Right renal pelvis (tissue), 4 donors: ENCODE results near the gene DOK6. TPM values are rescaled to one million over a fixed set of nuclear protein-coding genes. Genes with fewer than 3 reads are reported as not detected.
"Not testable (repeated sequence)": the region's sequence is repeated elsewhere in the genome, so short reads cannot be mapped to it uniquely, and the experiment has no call there.

Source experiments
- DNase-seq, 4 donors: peaks; one replicate each; pipeline ENCODE4 v3.0.0-alpha.2; 2013; ENCODE audit warnings: low read depth in 4 of 4, low spot score in 3 of 4, missing footprints in 1 of 4
- polyA plus RNA-seq, 4 donors: library from polyadenylated mRNA; unstranded; fragments of 120-200 nt; gene quantifications; one replicate each; pipeline ENCODE4 v1.2.1, GENCODE V29; 2013; ENCODE audit not compliant: insufficient read length in 4 of 4

DOK6 gene
- 10 to 100 TPM; 15.3 to 18.9 (median 18.0) TPM for polyA plus RNA-seq

DNA sequence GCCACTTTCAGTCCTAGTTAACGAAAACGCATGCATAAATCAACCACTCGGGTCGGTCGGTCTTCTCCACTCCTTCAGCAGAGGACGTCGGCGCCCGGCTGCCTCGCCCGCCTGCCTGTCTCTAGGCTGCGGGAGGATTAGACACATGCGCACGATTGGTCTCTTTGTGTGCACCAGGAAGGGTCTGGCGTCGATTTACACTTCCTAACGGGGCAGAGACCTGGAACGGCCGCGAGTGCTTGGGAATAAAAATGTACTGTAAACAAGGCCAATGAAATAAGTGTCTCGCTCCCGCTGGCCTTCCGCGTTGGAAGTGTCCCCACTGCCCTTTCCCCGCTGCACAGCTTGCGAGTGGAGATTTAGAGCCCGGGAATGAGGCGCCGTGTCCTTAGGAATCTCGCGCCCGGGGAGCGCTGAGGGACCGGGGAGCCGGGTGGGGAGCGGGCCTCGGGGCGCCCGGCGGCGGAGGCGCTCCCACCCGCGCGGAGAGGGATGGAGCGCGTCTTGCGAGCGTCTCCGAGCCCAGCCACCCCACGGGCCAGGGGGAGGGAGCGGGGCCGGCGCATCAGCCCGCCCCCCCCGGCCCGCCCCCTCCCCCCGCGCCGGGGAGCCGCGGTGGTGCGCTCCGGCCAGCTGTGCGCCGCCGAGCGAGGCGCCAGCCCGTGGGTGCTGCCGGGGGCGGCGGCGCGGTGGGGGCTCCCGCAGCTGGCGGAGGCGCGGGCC, at the start of gene DOK6:
Gene DOK6 (plus strand): TSS at position 636 of the 723 bp plus-strand sequence.
- DNase-seq = peak in 2 of 4 donors; percentile 65 to 70

DNA sequence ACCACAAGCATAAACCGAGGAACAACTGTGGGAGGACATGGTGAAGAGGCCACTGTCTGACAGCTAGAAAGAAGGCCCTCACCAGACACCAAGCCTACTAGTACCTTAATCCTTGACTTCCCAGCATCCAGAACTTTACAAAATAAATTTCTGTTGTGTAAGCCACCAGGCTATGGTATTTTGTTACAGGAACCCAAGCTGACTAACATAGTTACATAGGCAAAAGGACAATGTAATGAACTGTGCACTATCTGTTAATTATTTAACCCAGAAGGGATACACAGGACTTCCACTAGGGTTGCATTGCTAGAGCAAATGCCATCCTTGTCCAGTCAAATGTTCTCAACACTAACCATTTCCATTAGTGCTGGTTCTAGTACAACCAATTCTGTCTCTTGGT, 47.7 kb upstream of the DOK6 start:
- no peak for DNase-seq

DNA sequence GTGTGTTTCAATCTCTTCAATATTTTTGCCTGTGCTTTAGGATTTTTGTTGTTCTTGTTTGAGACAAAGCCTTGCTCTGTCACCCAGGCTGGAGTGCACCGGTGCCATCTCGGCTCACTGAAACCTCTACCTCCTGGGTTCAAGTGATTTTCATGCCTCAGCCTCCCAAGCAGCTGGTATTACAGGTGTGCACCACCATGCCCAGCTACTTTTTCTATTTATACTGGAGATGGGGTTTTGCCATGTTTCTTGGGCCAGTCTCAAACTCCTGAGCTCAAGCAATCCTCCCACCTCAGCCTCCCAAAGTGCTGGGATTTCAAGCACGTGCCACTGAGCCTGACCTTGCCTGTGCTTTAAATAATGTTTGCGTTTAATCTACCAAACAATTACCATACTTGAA, 43.1 kb upstream of the DOK6 start:
- DNase-seq = no peak

DNA sequence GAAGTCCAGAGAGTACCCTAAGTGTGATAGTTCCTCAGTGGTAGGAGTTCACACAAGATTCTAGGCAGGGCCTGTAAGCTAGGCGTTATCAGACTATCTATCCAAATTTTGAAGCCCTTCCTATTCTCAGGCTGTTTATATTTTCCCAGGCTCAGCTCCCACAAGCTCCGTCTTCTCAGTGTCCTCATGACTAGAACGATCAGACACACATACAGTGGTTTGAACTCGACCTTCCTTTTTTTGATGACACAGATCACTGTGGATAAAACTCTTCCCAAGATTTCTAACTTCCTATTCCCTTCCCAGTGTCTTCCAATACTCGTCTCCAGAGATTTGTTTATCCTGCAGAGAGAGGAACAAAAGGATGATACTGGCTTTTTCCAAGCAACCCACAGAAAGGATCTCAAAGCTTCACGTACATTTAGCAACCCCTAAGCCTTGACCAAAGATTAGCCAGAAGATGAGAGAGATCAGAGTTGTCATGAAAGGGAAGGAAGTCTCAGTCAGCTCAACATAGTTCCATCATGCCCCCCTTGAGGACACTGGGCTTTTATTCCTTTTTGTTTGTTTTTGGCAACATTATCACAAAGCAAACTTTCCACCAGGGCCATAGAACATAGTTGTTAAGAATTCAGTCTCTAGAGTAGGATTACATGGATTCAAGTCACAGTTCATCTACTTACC, 42.3 kb upstream of the DOK6 start:
- DNase-seq = no peak

DNA sequence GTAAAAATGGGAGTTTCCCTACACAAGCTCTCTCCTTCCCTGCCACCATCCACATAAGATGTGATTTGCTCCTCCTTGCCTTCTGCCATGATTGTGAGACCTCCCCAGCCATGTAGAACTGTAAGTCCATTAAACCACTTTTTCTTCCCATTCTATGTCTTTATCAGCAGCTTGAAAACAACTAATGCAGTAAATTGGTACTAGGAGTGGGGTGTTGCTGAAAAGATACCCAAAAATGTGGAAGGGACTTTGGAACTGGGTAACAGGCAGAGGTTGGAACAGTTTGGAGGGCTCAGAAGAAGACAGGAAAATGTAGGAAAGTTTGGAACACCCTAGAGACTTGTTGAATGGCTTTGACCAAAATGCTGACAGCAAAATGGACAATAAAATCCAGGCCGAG, 40.9 kb upstream of the DOK6 start:
- DNase-seq = not testable (repeated sequence)

DNA sequence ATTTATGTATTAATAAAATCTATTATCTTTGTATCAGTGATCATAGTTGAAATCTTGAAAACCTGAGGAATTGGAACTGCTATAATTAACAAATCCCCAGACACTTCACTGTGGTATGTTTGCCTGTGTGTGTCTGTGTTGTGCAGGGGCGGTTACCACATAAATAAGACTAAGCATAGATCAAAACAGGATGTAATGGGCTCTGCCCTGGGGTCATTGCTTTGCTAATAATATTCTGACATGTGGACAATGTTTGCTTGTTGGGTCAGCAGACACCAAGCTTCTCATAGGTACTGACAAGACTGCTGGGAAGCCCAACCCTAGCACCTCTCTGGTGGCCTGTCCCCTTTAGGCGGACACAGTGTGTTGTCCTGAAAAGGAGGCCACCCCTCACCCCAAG, 35.8 kb upstream of the DOK6 start:
- DNase-seq = no peak

DNA sequence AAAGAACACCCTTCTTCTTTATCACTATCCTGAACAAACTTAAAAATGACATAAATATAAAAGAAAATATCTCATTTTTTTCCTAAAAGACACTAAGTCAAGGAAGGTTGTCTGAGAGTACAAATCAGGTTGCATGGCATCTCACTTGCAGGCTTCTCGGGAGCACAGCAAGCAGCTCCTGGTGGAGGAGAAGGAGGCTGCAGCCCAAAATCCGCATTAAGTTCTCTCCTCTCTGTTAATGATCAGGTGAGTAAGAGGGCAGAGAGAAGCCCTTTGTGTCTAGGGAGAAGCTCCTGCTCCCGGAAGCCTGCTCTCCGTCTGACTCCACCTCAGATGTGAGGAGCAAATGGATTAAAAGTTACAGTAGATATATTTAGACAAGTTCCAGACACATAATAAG, 35.0 kb upstream of the DOK6 start:
- no peak for DNase-seq

DNA sequence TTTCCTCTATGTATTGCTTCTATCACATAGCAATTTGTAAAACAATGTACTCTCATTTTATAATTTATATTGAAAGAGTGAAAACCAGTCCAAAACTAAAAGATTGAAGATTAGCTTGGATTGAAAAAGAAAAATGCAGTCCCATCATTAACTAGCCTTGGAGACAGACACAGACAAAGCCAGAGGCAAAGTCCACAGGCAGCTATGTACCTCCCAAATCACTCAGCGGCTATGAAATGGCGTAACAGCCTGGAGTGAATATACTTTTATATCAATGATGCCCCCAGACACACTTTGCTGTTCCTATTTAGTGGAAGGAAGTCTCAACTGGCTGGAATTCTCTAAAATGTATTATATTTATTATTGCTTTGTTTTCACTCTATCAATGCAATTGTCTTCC, 33.6 kb upstream of the DOK6 start:
- no peak for DNase-seq

DNA sequence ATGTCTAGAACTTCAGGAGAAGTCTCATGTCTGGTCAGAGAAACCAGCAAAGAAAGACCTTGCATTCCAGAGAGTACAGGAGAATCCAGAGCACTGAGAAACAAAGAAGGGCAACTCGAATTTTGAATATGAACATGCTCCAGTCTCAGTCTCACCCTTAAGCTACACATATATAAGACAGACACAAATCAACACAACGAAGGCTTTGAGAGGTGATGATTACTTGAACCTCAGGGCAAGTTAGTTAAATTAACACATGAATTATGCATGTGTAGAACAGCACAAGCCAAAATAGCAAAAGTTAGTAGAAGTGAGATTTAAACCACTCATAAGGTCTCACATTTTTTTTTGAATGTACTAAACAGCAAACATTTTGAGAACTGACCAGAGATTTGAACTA, 29.0 kb upstream of the DOK6 start:
- DNase-seq = no peak

DNA sequence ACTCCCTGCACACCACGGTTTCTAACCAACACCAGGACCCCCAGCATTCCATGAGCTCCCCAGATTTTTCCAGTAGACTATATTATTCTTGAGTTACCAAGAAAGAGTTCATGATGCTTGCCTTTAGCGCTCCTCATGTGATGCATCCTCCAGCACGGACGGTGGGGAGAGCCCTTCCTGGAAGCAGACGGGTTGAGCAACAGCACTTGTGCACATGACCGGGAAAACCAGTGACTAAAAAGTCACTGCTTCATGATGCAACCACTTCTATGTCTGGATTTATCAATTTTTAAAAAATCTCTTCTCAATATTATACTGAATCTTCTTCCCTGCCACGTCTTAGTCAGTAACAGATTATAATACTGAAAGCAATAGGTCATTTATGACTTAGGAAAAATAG, 20.4 kb upstream of the DOK6 start:
- DNase-seq = no peak

DNA sequence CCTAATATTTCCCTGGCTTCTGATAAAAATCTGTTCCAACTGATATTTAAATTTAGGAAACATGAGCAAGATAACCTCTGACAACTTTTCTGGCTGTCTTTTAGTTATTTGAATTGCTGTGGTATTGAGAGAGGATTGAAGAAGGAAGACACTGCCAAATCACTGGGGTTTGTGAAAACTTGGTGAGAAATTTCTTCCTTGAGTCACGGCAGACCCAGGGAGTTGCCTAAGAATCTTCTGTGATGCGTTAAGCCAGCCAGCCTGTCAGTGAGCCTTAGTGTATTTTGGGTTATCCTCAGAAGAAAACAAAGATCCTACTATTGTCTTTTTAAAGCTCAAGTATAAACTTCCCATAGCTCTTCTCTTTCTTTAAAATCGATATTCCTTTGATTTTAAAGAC, 17.5 kb upstream of the DOK6 start:
- DNase-seq = no peak

DNA sequence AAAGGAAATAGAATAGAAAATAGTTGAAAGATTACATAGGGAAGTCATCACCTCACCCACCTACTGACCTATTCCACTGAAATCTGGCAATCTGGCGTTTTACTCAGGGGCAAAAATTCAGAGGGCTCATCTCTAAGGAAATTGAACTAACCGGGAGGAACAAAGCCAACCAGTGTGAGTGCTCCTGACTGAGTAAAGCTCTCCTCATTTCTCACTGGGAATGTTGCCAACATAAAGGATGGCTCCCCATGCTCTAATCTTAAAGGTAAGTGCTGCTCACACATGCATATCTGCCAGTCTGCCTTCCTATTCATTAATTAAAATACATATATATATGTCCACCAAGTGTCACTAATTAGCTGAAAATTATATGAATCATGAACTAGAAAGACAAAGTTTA, 13.5 kb upstream of the DOK6 start:
- DNase-seq = no peak

DNA sequence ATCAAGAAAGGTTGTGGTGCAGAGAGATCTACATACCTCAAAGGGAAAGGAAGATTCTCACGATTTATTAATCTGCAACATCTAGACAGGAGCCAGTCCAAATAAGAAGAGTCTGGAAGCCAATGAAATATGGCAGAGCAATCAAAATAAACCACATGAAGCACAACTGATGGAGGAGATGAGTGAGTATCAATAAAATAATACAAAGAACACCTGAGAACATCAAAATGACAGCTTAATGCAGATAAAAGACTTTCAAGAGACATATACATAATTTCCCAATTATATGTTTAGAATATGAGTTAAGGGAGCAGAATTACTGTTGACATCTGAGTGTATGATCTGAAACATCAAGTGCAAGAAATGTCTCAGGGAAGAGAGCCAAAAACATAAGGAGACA, 12.5 kb upstream of the DOK6 start:
- DNase-seq = no peak

DNA sequence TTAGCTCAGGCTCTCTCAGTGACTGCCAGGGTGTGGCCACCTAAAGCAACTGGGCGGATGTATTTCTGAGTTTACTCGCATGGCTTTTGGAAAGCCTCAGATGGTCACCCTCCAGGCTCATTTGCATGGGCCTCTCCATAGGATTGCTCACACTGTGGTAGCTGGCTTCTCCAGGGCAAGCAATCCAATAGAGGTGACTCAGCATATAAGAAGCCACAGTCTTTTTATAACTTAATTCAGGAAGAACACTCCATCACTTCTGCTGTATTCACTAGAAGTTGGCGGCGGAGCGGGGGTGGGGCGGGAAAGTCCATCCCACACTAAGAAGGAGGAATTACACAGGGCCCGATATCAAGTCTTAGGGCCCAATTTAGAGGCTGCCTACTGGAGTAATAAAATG, 3.6 kb upstream of the DOK6 start:
- DNase-seq = no peak

DNA sequence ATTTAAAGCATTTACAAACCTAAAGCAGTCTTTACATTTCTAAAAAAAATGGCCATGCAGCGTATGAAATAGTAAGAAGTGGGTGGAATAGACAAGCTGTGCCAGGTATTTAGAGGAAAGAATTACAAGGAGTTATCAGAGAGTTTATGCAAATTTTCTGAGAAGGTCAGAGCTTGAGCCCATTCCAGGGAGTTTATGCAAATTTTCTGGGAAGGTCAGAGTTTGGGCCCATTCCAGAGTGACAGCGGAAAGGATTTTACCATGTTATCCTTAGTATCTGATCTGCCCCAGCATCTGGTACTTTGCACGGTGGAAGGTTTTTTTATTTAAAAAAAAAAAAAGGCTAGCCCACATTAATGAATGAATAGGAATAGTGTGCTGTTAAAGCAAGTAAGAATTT, 1.4 kb upstream of the DOK6 start:
- DNase-seq = no peak

DNA sequence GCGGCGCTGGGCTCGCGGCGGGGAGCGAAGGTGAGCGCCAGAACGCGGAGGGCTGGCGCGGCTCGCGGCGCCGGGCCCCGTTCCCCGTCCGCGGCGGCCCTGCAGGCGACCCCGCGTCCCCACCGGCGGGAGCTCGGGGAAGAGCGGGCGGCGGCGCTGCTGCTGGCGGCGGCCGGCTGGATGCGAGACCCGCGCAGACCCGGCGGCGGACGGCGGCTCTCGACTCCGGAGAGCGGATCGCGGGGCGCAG, 213 bp downstream of the DOK6 start:
- no peak for DNase-seq

DNA sequence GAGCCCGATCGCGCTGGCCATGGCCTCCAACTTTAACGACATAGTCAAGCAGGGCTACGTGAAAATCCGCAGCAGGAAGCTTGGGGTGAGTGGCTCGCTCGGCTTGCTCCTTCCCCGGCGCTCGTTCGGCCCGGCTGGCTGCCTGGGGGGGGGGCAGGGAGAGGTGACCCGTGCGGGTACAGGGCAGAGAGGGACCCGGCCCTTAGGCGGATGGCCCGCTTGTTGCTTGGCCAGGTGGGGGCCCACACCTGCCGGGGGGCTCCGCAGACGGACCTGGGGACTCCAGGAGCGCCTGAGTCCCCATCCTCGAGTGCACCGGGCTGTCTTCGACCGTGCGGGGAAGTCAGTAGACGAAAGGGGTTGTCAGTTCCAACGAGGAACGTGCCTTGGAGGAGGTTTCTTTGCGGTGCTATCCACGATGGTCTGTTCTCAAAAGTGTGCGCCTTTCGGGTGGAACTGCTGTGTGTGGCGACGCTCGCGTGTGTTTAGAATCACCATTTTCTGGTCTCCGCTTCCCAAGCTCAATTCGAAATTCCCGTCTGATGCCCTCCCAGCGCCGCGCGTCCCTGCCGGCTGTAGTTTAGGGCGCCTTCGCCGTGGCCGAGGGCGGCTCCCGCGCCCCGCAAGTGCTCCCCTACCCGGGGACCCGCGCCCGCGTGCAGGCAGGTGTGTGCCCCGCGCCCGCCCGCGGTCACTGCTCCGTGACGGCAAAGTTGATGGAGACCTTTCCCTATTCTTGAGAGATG, 711 bp downstream of the DOK6 start:
- peak in 1 of 4 donors; percentile 39 for DNase-seq

DNA sequence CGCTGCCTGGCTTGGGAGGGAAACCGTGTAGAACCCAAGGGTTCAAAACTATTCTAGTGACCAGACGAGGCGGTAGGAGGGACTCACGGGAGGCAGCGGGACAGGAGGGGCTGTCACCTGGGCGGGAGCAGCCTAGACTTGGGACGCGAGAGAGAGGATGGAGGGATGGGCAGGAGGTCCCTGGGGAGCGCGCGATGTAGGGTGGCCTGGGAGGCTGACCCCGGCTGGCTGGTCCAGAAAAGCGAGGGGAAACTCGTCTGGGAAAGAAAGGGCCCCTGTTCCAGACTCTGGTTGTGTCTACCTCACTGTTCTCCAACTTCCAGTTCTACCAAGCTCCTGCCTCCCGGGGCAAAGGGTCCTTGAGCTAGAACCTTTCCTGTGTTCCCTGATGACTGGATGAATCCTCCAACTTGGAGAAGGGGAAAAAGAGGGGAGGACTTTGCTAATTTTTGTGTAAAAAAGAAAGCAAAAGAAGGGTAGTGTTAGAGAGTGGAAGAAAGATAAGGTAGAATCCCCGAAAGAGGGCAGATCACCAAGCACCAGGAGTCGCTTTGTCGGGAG, 1.4 kb downstream of the DOK6 start:
- peak in 1 of 4 donors; percentile 10 for DNase-seq

DNA sequence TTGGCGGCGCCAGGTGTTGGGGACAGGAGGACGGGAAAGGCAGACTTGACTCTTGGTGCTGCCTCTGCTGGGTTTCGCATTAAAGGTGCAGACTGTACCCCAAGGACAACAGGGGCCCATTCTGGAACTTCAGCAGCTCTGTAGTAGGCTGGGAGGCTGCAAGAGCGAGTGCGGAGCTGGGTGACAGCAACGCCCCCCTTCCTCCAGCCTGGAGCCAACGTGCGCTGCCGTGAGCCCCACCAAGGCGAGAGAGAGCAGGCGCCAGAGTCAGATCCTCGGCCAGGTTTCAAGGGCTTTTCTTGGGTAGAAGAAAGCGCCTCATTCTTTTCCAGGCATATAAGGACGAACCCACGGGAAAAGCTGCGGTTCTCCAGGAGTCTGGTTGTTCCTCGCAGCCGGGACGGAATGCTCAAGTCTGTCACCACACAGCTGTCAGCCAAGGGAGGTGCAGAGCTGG, 1.9 kb downstream of the DOK6 start:
- DNase-seq = peak in 1 of 4 donors; percentile 10

DNA sequence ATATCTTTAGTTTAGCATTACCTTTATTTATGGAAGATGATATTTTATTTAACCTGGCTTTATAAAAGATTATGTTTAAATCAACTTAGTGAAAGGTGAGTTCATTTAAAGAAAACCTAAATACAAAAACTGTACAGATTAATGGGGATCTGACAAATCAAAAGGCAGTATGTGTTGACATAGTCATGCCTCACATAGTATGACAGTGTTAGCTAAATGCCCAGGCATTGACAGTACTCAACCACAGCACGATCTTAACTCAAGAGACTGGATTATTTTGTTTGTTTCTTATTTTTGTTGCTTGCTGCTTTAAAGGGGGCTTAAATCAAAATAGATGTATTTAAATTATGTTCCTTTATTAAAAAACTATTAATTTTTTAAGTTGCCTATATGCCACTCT, 7.8 kb downstream of the DOK6 start:
- no peak for DNase-seq

DNA sequence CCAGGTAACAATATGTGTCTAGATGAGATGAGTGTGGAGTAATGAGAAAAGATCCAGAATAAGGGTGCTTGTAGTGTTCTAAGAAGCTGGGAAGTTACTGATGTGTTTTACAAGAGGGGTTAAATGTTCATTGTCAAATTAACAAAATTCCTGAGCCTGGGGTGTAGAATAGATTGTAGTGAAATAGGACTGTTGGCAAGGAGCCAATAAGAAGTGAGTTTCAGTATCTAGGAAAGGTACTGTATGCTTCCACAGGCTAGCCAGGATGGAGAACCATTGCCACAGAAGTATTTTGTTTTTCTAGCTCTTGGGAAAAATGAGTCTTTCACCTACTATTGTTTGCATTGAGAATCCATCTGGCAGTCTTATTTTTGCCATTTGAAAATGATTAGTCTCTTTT, 10.5 kb downstream of the DOK6 start:
- no peak for DNase-seq

DNA sequence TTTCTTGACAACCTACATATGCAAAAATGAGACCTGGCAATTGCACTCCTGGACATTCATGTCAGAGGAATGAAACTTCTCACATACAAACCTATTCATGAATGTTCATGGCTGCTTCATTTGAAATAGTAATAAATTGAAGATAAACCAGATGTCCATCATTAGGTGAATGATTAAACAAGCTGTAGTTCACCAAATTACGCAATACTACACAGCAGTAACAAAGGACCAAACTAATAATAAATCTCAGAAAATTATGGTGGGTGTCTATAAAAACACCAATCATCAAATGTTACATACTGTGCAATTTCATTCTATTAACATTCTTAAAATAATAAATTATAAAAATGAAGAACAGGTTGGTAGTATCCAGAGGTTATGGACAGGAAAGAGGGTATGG, 13.5 kb downstream of the DOK6 start:
- no peak for DNase-seq
